ENCODE data around the gene CMYA5.

The CMYA5 gene

DNA sequence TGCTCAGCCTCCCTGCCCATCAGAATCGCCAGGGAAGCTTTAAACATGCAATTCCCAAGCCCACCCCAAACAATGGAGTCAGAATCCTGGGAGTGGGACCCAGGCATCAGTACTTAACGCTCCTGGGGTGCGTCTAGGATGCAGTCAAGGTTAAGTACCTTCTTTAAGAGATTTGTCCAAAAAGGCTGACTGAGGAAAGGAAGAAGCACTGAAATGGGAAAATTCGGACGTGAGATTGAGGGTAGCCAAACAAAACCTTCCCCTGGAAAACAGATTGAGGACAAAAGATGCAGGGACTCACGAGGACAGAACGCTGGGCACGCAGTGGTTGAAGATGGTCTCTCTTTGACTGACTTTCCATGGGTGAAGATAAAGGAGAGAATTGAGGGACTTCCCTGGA is 157.9 kb downstream of the CMYA5 start:
- Histone ChIP-seq H2AFZ (ENCODE audit: low read depth) (no peak overlapping the region), H3K4me1 (ENCODE audit: low read depth, poor library complexity, severe bottlenecking) (no peaks in the 10 kb centered on the region)

DNA sequence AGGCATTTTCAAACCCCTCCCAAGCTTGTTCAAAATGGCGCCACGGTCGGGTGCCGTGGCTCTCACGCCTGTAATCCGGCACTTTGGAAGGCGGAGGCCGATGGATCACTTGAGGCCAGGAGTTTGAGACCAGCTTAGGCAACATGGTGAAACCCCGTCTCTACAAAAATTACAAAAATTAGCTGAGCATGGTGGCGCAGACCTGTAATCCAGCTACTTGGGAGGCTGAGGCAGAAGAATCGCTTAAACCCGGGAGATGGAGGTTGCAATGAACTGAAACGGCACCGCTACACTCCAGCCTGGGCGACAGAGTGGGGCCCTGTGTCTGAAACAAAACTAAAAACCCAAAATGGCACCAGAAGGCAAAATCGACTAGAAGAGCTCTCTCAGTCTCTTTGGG is 159.4 kb downstream of the CMYA5 start:
- Histone ChIP-seq H3K36me3 (ENCODE audit: insufficient read depth) (no peaks in the 10 kb centered on the region), H3K4me1 (ENCODE audit: low read depth, poor library complexity, severe bottlenecking) (no peaks in the 10 kb centered on the region), H3K4me2 (no peak overlapping the region), H3K27ac (no peak overlapping the region), H4K20me1 (ENCODE audit: insufficient read depth) (no peaks in the 10 kb centered on the region), H3K27me3 (ENCODE audit: insufficient read depth, low read depth) (no peaks in the 10 kb centered on the region), H2AFZ (ENCODE audit: low read depth) (no peak overlapping the region), H3K9ac (no peak overlapping the region), H3K4me3 (IDR thresholded peaks at IDR 0.05; ENCODE audit: insufficient read depth, low read depth, low read length) (no peak overlapping the region), H3K79me2 (ENCODE audit: insufficient read depth, low read depth) (no peaks in the 10 kb centered on the region)
- no peak for TF ChIP-seq CTCF (conservative IDR thresholded peaks at IDR 0.05; ENCODE audit: low read depth, low read length)

More for the DNA sequence above, 157.9 kb downstream of the CMYA5 start:
- Histone ChIP-seq H3K9ac (no peak overlapping the region), H3K4me3 (IDR thresholded peaks at IDR 0.05; ENCODE audit: insufficient read depth, low read depth, low read length) (no peak overlapping the region), H3K27ac (no peak overlapping the region), H3K4me2 (no peak overlapping the region), H3K36me3 (ENCODE audit: insufficient read depth) (no peaks in the 10 kb centered on the region), H3K79me2 (ENCODE audit: insufficient read depth, low read depth) (no peaks in the 10 kb centered on the region), H4K20me1 (ENCODE audit: insufficient read depth) (no peaks in the 10 kb centered on the region), H3K27me3 (ENCODE audit: insufficient read depth, low read depth) (no peaks in the 10 kb centered on the region)
- no peak for TF ChIP-seq CTCF (conservative IDR thresholded peaks at IDR 0.05; ENCODE audit: low read depth, low read length)

Measured in KMS-11 (cell line).